Stimulated activated CD4-positive, alpha-beta T cell treated with anti-CD3 and anti-CD28 coated beads, Interleukin-12 subunit alpha, Interleukin-12 subunit beta, amount 100 ng/mL, for 24 hours (primary cell): Measurements from ENCODE around the gene RAB9B.

Experiments
- DNase-seq, 2 experiments: peaks; one replicate each; pipeline ENCODE4 v3.0.0-alpha.2; 2020; ENCODE audit warnings: low read depth in 2 of 2

The RAB9B gene

DNA sequence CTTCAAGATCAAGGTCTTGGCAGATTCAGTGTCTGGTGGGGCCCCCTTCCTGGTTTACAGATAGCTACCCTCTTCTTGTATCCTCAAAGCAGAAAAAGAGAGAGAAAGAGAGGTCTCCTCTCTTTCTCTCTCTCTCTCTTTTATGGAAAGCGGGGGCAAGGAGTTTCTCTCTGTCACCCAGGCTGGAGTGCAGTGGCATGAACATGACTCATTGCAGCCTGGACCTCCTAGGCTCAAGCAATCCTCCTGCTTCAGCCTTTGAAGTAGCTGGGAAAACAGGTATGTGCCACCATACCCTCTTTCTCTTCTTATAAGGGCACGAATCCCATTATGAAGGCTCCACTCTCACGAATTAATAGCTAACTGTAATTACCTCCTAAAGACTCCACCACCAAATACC lies 20.2 kb downstream of the RAB9B start:
- DNase-seq = no peak

DNA sequence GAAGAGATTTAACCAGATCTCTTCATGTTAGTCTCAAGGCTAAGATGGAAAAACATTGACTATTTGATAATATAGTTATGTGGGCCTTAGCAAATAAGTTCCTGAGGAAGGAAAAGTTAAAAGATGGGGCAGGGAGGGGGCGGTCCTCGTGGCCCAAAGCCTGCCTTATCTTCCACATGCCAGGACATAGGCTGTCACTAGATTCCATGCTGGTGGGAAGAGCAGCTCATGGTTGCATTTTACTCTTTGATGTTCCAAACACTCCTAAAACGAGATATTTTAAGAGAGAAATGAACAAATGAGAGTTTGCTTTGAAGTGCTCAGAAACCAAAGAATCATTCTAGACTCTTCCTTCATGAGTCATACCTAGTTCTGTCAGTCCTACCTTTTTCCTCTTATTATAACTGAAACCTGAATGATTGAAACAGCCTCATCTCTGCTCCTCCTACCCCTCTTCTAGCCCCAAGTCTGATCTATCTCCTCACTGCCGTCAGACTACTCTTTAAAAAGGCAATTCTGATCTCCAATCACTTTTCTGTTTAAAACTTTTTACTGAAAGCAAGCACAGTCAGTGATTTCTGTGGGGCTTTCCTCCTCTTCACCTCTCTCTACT lies 25.1 kb downstream of the RAB9B start:
- no peak for DNase-seq

DNA sequence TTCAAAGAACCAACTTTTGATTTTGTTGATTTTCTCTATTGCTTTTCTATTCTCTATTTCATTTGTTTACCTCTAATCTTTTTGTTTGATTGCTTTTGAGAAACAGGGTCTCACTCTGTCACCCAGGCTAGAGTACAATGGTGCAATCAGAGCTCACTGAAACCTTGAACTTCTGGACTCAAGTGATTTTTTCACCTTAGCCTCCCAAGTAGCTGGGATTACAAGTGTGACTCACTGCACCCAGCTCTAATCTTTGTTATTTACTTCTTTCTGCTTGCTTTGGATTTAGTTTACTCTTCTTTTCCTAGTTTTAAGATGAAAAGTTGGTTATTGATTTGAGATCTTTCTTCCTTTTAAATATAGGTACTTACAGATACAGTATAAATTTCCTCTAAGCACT lies 26.2 kb downstream of the RAB9B start:
- no peak for DNase-seq

DNA sequence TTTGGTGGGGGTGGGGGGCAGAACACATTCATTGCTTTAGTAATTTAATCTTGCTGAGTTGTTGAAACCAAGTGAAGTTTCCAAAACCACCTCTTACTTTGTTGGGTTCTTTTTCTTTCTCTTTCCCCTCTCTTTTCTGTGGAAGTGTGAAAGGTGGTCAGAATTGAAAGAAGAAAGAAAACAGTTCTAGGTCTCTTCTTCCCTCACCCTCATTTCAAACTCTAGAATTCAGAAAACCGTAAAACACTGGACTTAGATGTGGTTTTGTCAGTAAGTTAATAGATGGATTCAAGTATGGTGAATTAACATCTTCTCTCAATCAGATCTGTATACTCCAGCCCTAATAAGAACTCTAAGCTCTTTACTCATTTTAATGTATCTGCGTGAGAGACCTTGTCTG lies 31.7 kb downstream of the RAB9B start:
- no peak for DNase-seq

DNA sequence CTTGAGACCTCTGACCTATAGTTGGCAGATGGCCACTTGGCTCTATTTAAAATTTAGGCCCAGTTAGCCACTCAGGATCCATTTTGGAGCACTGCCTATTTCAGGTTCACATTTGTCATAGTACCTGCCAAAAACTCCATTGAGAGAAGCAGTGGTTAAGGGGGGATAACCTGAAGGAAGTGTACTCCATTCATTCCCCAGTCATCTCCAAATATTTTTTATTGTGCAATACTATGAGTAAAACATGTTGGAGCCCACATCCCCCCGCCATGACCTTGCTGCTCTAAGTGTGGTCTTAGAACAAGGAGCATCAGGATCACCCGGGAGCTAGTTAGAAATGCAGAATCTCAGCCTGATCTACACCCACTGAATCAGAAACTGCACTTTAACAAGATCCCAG lies 34.4 kb downstream of the RAB9B start:
- DNase-seq = no peak

DNA sequence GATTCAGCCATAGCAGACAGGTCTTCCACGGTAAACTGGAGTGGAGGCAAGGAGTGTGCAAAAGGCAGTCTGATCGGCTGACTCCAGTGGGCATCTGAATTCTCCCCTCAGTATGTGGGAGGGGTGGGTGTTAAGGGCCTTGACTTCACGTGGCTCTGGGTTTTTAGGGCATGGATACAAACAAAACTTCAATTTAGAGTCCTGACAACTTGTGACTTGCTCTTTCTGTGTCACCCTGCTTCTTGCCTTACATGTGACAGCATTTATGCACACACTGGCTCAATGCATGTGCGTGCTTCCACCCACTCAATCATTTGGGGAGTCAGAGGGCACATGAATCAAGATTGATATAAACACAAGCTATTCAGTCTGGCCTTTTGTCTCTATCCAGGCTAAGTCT lies 37.9 kb downstream of the RAB9B start:
- no peak for DNase-seq

DNA sequence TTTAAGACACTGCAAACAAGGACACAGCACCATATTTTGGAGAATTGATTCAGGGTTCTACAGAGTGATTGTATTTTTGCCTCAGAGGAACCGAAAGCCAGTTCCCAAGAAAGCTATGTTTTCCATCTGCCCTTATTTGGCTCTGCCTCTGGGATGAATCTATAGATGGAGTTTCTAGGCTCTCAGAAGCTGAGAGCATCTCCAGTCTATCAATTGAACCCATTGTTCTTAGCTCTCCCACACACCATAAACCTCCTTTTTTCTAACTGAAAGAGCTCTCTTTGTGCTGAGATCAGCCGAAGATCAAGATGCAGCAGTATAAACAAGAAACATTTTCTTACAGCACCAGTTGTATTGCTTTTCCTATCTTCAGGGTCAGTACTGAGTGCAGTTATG lies 38.5 kb downstream of the RAB9B start:
- DNase-seq = no peak

DNA sequence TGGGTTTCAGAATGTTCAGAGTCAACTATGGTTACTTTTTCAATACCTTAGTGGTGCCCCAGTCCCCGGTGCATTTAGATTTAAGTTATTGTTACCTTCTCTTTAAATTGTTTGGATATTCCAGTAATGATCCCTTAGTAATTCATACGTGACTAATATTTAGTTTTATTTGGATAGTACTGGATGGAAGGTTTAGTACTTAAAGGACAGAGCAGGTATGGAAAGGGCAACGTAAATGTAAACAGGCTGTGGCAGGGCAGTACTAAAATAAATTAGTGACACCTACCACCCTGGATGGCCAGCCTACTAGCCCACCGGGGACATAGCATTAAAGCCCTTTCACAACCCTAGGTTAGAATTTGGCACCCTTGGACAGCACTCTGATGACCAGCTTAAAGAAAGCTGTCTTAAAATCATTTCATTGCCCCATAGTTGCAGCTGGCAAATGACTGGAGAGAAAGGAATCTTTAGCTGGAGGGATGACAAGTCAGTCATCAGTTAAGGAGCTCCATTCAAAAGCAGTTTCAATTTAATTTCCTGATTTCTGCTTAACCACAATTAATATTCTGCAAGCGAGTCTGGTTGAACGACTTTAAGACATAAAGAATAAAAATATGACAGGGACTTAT lies 39.0 kb downstream of the RAB9B start:
- DNase-seq = no peak

DNA sequence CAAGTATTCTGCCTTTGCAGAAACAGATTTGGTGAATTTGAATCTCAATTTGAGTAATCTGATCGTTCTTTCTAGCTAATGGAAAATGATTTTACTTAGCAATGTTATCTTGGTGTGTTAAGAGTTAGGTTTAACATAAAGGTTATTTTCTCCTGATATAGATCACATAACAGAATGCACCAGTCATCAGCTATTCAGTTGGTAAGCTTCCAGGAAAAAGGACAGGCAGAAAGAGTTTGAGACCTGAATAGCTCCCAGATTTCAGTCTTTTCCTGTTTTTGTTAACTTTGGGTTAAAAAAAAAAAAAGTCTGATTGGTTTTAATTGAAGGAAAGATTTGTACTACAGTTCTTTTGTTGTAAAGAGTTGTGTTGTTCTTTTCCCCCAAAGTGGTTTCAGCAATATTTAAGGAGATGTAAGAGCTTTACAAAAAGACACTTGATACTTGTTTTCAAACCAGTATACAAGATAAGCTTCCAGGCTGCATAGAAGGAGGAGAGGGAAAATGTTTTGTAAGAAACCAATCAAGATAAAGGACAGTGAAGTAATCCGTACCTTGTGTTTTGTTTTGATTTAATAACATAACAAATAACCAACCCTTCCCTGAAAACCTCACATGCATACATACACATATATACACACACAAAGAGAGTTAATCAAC lies 40.1 kb downstream of the RAB9B start:
- DNase-seq = no peak

DNA sequence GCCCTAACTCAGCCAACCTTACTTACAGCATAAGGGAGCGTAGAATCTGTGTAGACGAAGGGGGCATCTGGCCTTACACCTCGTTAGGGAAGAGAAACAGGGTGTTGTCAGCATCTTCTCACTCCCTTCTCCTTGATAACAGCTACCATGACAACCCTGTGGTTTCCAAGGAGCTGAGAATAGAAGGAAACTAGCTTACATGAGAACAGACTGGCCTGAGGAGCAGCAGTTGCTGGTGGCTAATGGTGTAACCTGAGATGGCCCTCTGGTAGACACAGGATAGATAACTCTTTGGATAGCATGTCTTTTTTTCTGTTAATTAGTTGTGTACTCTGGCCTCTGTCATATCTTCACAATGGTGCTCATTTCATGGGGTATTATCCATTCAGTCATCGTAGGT lies 40.8 kb downstream of the RAB9B start:
- DNase-seq = no peak

DNA sequence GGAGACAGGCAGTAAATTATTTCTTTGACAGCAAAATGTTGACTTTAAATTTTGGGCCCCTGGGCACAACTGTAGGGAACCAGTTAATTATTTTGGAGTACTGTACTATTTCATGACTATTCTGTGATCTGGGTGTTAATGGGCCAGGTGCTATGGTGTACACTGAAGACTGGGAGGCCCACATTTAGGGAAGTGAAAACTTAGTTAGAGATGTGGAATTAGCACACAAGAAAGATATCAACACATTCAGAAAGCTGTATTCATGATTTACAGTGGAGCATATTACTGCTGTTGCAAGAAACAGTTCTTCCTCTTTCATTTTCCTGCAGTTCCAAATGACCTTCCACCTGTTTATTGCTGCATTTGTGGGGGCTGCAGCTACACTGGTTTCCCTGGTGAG lies 43.1 kb downstream of the RAB9B start:
- DNase-seq = no peak

DNA sequence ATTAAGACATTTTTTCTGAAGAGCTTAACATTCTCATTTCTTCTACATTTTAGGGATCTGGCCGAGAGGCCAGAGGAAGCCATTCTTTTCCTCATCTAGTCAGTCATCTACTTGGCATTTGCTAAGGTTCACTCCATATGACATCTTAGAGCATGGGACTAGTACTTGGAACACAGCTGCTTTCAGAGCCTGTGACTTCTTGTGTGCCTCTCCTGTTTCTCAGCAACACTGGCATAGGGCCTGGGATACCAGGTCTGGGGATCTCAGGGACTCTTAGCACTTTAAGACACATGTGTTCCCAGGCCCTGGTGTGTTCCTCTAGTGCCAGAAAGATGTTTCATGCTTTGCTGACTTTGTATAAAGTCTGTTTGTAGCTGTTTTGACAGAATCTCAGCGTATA lies 48.1 kb downstream of the RAB9B start:
- DNase-seq = no peak

DNA sequence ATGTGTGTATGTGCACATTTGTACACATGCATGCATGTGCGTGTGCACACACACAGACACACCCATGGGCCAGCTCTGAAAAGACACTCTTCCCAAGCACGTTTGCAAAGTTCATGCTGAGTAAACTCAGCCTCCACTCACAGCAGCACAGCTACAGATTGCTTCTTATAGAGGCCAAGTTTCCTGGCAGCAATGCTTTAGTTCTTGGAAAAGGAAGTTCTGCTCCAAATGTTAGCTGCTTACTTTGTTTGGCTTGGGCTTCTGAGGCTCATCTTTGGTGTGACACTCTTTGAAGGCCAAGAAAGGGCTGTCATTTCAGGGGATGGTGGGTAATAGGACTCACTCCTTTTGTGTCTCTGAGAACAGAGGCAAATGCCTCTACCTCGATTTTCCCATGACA lies 48.9 kb downstream of the RAB9B start:
- no peak for DNase-seq

DNA sequence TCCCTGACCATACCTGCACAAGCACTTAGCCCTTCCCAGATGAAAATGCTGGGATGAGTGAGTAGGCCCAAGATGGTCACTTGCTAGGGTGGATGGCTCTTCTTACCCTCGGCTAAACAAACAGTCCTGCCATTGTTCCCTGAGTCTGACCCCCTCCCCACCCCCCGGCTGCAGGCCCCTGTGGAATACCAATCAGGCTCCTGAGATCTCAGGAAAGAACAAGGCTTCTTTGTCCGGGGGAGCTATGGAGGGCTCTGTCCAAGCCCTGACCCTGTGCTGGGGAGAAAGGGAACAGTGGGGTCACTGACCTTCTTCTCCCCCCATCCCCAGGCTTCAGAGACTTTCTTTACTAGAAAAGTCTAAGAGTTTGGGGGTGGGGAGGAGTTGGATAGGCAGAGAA lies 49.4 kb downstream of the RAB9B start:
- no peak for DNase-seq

DNA sequence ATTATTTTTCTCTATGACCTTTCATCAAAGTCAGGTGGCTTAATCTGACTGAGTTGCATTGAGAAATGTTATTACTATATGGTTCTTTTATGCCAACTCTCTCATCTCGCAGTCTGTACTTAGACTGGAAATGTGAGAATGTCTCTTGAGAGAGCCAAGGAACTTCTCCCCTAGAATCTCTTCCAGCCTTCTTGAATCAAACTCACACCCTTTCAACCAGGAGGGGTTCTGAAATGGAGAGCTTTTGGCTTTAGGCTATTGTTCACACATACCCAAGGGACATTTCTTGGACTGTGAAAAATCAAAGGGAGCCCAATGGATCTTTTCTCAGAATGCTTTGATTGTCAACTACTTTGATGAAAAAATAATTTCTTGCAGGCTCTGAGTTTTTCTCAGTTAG lies 50.4 kb downstream of the RAB9B start:
- DNase-seq = no peak

DNA sequence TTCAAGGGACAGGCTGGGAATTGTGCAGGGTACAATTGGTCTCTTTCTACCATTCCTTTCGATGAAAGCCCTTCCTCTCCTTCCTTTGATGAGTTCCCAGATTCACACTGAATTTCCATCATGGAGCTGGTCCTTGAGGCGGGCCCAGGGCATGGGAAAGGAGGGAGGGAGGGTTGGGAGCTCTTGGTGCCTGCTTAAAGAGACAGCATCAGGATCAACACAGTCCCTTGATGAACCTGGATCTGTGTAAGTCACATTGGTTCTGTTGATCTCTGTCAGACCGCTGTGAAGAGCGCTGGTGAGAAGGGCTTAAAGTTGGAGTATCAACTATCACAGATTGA lies 51.0 kb downstream of the RAB9B start:
- no peak for DNase-seq

DNA sequence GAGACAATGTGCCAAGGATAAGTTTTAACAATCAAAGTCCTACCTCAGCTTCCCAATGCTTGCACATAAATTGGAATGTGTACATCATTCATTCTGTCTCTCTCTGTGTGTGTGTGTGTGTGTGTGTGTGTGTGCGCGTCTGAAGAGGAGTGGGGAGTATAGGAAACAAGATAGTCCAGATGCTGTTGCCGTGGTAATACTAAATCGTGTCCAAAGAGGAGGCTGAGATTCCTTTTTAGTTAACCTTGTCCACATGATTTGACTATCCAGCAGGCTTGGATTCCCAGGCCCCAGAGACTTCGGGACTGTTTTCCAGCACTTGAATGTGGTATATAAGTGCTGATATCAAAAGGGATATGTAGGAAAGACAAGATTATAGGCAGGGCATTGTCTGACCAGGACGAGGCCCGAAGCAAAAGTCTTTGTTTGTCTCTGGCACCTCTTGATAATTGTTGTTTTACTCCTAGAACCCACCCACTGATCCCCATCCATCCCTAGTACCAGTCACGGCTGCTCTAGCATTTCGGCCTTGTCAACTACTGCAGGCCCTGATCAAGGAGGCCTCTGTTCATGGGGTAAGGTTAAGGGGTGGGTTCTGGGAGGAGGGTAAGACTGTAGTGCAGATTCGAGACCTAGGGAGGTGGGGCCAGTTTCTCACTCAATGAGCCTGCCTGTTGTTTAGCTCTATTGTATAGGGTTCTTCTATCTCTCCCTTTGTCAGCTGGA lies 51.6 kb downstream of the RAB9B start:
- DNase-seq = no peak

DNA sequence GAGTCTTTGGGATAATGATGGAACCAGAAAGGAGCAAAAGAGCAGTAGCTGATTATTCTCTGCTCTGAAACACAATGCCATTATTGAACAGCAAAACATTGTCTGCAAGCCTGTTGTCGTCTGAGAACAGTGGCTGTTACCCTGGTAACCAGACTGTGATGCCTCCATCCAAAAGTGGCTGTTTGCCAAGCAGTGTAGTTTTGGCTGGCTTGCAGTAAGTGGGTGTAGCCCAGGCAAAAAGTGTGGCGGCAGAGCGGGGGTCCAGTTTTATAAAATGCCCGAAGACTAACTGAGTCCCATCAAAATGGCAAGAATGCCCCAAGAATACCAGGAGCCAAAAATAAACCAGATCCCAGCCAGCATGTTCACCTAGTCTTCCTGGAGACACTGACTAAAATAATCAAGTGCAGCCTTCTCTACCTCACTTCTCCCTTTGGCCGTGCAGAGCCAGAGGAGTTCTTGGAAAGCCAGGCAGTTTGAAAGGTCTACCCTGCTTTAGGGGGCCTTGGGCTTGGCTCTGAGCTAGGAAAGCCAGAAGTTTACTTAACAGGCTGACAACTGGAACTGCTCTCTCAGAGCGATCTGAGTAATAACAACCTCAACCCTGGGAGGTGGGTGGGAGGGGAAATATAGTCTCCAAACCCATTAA lies 52.8 kb downstream of the RAB9B start:
- DNase-seq = no peak

DNA sequence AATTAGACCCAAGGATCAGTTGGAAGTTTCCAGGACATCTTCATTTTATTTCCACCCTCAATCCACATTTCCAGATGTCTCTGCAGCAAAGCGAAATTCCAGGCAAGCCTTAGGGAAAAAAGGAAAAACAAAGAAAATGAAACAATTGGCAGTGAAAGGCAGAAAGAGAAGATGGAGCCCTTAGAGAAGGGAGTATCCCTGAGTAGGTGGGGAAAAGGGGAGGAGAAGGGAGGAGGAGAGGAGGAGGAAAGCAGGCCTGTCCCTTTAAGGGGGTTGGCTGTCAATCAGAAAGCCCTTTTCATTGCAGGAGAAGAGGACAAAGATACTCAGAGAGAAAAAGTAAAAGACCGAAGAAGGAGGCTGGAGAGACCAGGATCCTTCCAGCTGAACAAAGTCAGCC lies 55.5 kb downstream of the RAB9B start, which contains the start of gene PLP1:
Gene PLP1, plus strand, starts transcription at position 295 of the 400 bp plus-strand sequence. CDS start 156 bp downstream, outside the sequence.
- no peak for DNase-seq

DNA sequence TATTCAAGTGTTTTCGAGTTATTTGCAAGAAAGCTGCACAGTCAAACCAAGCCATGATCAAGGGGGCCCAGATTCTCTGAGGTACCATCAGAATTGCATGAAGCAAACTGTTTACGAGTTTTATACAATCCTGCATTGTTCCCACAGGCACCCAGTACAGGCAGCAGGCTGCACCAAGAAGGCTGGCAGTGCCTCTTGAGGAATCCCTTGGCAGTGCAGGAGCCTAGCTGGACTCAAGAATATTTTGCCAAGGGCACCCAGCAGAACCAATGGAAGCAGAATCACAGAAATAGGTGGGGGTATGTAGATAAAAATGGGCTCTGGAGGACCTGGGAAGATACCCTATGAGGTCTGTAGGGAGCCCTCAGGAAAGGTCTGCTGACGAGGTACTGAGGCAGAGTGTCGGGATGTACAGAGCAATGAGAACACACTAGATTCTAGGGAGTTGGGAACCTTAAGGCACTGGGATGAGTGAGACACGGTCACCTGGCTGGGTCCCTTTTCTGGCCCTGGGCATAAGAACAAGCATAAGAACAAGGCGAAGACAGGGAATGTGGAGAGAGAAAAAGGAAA lies 57.9 kb downstream of the RAB9B start:
- no peak for DNase-seq

DNA sequence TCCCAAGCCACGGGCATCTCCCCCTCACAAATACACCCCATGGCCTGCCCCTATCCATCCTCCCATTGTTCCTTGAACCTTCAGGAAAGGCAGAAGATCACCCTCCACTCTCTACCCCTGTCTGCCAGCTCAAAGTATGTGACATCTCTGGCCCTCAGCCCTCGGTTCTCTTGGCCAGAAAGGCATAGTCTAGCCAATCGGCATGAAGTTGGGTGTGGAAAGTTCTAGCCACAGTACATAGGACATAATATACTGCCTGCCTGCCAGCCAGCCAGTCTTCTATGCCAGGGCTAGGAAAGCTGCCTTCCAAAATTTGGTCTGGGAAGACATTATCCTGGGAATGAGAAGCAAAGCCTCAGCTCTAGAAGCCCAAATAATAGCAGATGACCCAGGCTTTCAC lies 58.6 kb downstream of the RAB9B start:
- no peak for DNase-seq
